Liver (tissue), 9 donors: ENCODE measurements around the gene ANKS3. TPM values are rescaled to one million over a fixed set of nuclear protein-coding genes. Genes with fewer than 3 reads are reported as not detected.

Source experiments
- DNase-seq: peaks from one replicate; pipeline ENCODE4 v3.0.0-alpha.2; 2017; ENCODE audit warnings: low spot score
- H3K27ac ChIP-seq, 2 donors: one replicate each; pipeline ENCODE4 v1.7.0; 2013; ENCODE audit warnings: inconsistent platforms in 2 of 2, low read length in 2 of 2, control low read depth in 1 of 2, low read depth in 1 of 2, mild to moderate bottlenecking in 1 of 2
- H3K27me3 ChIP-seq, 4 donors: one replicate each; pipeline versions ENCODE4 v1.6.1 to v1.7.0; 2013; ENCODE audit warnings: low read length in 3 of 4, inconsistent platforms in 1 of 4, mild to moderate bottlenecking in 1 of 4, moderate library complexity in 1 of 4; ENCODE audit not compliant: control insufficient read depth in 4 of 4, insufficient read depth in 4 of 4
- H3K36me3 ChIP-seq, 4 donors: one replicate each; pipeline versions ENCODE4 v1.6.1 to v1.7.0; 2013; ENCODE audit warnings: low read length in 3 of 4, mild to moderate bottlenecking in 3 of 4, low read depth in 1 of 4, moderate library complexity in 1 of 4; ENCODE audit not compliant: control insufficient read depth in 4 of 4, insufficient read depth in 3 of 4
- H3K4me1 ChIP-seq, 4 donors: one replicate each; pipeline versions ENCODE4 v1.6.1 to v1.7.0; 2013; ENCODE audit warnings: low read length in 3 of 4, mild to moderate bottlenecking in 3 of 4, moderate library complexity in 1 of 4; ENCODE audit not compliant: control insufficient read depth in 4 of 4, insufficient read depth in 4 of 4
- H3K4me3 ChIP-seq, 3 donors: one replicate each; pipeline versions ENCODE4 v1.6.1 to v1.7.0; 2013; ENCODE audit warnings: low read length in 3 of 3, control low read depth in 1 of 3, low read depth in 1 of 3, mild to moderate bottlenecking in 1 of 3
- H3K9ac ChIP-seq, 2 donors: one replicate each; pipeline ENCODE4 v1.7.0; 2013; ENCODE audit warnings: low read length in 2 of 2, mild to moderate bottlenecking in 2 of 2, moderate library complexity in 2 of 2, control low read depth in 1 of 2, low read depth in 1 of 2
- H3K9me3 ChIP-seq, 4 donors: one replicate each; pipeline versions ENCODE4 v1.6.1 to v1.7.0; 2013; ENCODE audit warnings: low read length in 3 of 4; ENCODE audit not compliant: control insufficient read depth in 4 of 4
- EGR1 ChIP-seq, 2 donors: IDR thresholded peaks; 2 replicates each; pipeline ENCODE4 v1.6.1; 2016 to 2018; ENCODE audit warnings: antibody characterized with exemption in 2 of 2, low read depth in 2 of 2
- FOXA1 ChIP-seq: IDR thresholded peaks from 2 replicates; pipeline ENCODE4 v1.6.1; 2016; ENCODE audit warnings: antibody characterized with exemption
- FOXA2 ChIP-seq: IDR thresholded peaks from 2 replicates; pipeline ENCODE4 v1.6.1; 2016; ENCODE audit warnings: antibody characterized with exemption
- GABPA ChIP-seq, 2 donors: IDR thresholded peaks in 1 of 2; conservative IDR thresholded peaks in 1 of 2; 2 replicates each; pipeline ENCODE4 v1.6.1; 2016; ENCODE audit warnings: antibody characterized with exemption in 2 of 2, mild to moderate bottlenecking in 1 of 2, moderate library complexity in 1 of 2
- HNF4A ChIP-seq, 2 donors: conservative IDR thresholded peaks; 2 replicates each; pipeline ENCODE4 v1.6.1; 2016; ENCODE audit warnings: antibody characterized with exemption in 2 of 2, mild to moderate bottlenecking in 2 of 2
- HNF4G ChIP-seq: IDR thresholded peaks from 2 replicates; pipeline ENCODE4 v1.6.1; 2016; ENCODE audit warnings: antibody characterized with exemption
- JUND ChIP-seq, 2 donors: IDR thresholded peaks; 2 replicates each; pipeline ENCODE4 v1.6.1; 2016; ENCODE audit warnings: antibody characterized with exemption in 2 of 2
- NR2F2 ChIP-seq: IDR thresholded peaks from 2 replicates; pipeline ENCODE4 v1.6.1; 2016; ENCODE audit warnings: antibody characterized with exemption
- RAD21 ChIP-seq, 2 donors: IDR thresholded peaks; 2 replicates each; pipeline ENCODE4 v1.6.1; 2016; ENCODE audit warnings: antibody characterized with exemption in 2 of 2, mild to moderate bottlenecking in 2 of 2
- SP1 ChIP-seq: IDR thresholded peaks from 2 replicates; pipeline ENCODE4 v1.6.1; 2018; ENCODE audit warnings: antibody characterized with exemption, mild to moderate bottlenecking
- TAF1 ChIP-seq: conservative IDR thresholded peaks from 2 replicates; pipeline ENCODE4 v1.6.1; 2016; ENCODE audit warnings: antibody characterized with exemption, mild to moderate bottlenecking
- whole genome bisulfite sequencing: extraction: QIAGEN DNeasy Blood & Tissue Kit; methylation state at CpG from one replicate; pipeline ENCODE4 v1.1.7; 2013; 5-methylcytosine and 5-hydroxymethylcytosine counted together
- polyA plus RNA-seq, 2 donors: library from polyadenylated mRNA; stranded (reverse) in 1 of 2; unstranded in 1 of 2; fragments of 200-250 nt in 1 of 2; fragments of >200 nt in 1 of 2; fragmentation: Nextera tagmentation in 1 of 2; extraction: Ambion mirVana in 1 of 2; gene quantifications; one replicate each; pipeline versions ENCODE4 v1.2.1 to v1.2.3, GENCODE V29; 2013 to 2015
- total RNA-seq, 2 donors: library from RNA; depleted of rRNA; stranded (reverse); fragments of >200 nt; gene quantifications; one replicate each; pipeline ENCODE4 v1.2.3, GENCODE V29; 2014
- TF ChIP-seq, protein P1 (sequence below): IDR thresholded peaks from 2 replicates; pipeline ENCODE4 v1.6.1; 2016; ENCODE audit warnings: antibody characterized with exemption, mild to moderate bottlenecking
- TF ChIP-seq, protein P2 (sequence below): IDR thresholded peaks from 2 replicates; pipeline ENCODE4 v1.6.1; 2016; ENCODE audit warnings: antibody characterized with exemption
- donor health status: healthy.
- donor health status: healthy.
- donor health status: healthy.
- donor health status: healthy.
- donor health status: healthy.

The ANKS3 gene
- total and polyA plus RNA-seq, 4 donors: 4.0 to 14.0 (median 4.7) TPM

DNA sequence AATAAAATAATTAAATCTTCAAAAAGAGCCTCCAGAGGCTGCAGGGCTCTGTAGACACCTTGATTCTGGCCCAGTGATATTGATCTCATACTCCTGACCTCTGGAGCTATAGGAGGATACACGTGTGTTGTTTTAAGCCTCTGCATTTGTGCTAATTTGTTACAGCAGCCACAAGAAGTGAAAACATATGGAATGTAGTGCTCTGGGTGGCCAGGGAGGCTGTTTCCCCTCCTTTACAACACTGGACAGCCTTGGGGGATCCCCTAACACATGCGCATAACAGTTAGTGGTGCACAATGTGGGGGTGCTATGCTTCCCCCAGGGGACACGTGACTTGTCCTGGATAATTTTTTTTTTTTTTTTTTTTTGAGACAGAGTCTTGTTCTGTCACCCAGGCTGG, 37.6 kb upstream of the ANKS3 start:
- TF ChIP-seq, protein P1, sequence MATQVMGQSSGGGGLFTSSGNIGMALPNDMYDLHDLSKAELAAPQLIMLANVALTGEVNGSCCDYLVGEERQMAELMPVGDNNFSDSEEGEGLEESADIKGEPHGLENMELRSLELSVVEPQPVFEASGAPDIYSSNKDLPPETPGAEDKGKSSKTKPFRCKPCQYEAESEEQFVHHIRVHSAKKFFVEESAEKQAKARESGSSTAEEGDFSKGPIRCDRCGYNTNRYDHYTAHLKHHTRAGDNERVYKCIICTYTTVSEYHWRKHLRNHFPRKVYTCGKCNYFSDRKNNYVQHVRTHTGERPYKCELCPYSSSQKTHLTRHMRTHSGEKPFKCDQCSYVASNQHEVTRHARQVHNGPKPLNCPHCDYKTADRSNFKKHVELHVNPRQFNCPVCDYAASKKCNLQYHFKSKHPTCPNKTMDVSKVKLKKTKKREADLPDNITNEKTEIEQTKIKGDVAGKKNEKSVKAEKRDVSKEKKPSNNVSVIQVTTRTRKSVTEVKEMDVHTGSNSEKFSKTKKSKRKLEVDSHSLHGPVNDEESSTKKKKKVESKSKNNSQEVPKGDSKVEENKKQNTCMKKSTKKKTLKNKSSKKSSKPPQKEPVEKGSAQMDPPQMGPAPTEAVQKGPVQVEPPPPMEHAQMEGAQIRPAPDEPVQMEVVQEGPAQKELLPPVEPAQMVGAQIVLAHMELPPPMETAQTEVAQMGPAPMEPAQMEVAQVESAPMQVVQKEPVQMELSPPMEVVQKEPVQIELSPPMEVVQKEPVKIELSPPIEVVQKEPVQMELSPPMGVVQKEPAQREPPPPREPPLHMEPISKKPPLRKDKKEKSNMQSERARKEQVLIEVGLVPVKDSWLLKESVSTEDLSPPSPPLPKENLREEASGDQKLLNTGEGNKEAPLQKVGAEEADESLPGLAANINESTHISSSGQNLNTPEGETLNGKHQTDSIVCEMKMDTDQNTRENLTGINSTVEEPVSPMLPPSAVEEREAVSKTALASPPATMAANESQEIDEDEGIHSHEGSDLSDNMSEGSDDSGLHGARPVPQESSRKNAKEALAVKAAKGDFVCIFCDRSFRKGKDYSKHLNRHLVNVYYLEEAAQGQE: no peak
- TF ChIP-seq SP1: no peak
- TF ChIP-seq, protein P2, sequence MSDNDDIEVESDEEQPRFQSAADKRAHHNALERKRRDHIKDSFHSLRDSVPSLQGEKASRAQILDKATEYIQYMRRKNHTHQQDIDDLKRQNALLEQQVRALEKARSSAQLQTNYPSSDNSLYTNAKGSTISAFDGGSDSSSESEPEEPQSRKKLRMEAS: no peak
- no peak for TF ChIP-seq RAD21 (IDR thresholded peaks at IDR 0.05)
- TF ChIP-seq NR2F2: no peak
- no peak for TF ChIP-seq JUND (IDR thresholded peaks at IDR 0.05)
- no peak for TF ChIP-seq HNF4G
- no peak for TF ChIP-seq HNF4A (conservative IDR thresholded peaks at IDR 0.05)
- TF ChIP-seq GABPA (IDR thresholded peaks at IDR 0.05 in 1 of 2, conservative IDR thresholded peaks at IDR 0.05 in 1 of 2): no peak
- no peak for TF ChIP-seq FOXA2
- TF ChIP-seq FOXA1: no peak
- Histone ChIP-seq H3K4me3 (no peak overlapping the region), H3K9ac (no peak overlapping the region), H3K4me1 (peaks cover 3 to 16% (median 14%) of the 10 kb centered on the region in 4 donors), H3K27ac (no peak overlapping the region), H3K9me3 (no peaks in the 10 kb centered on the region), H3K36me3 (no peaks in the 10 kb centered on the region), H3K27me3 (no peaks in the 10 kb centered on the region)
- WGBS: 77% methylated on average over 3 of the region's 3 CpGs
- DNase-seq: no peak

DNA sequence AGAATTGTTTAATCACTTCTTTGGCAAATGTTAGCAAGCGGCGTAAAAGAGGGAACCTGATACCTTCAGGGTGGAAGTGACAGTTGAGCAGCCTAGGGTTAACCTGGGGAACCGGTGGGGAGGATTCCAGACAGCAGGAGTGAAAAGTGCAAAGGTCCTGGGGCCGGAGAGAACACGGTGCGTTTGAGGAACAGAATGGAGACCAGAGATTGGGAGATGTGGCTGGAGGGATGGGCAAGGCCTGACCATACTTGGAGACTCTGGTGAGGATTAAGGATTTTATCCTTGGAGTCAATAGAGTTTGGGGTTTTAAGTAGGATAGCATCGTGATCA, 35.2 kb upstream of the ANKS3 start:
- H3K9me3 ChIP-seq: no peaks in the 10 kb centered on the region
- no peak for TF ChIP-seq GABPA (IDR thresholded peaks at IDR 0.05 in 1 of 2, conservative IDR thresholded peaks at IDR 0.05 in 1 of 2)
- peak in 1 of 2 donors; percentile 6 for TF ChIP-seq HNF4A (conservative IDR thresholded peaks at IDR 0.05)
- no peak for TF ChIP-seq HNF4G
- TF ChIP-seq NR2F2: no peak
- TF ChIP-seq FOXA1: no peak
- no peak for TF ChIP-seq TAF1
- no peak for TF ChIP-seq EGR1 (IDR thresholded peaks at IDR 0.05; ENCODE audit: low read depth in 2 of 2)
- TF ChIP-seq, protein P1: no peak
- H3K9ac ChIP-seq: no peak overlapping the region
- peaks cover 0 to 3% (median 0%) of the 10 kb centered on the region in 4 donors for H3K36me3 ChIP-seq
- no peaks in the 10 kb centered on the region for H3K27me3 ChIP-seq
- DNase-seq: no peak
- WGBS: 43% methylated on average over 7 of the region's 7 CpGs
- H3K4me3 ChIP-seq: peak overlapping the region; percentile 2 to 88 (median 61)
- H3K4me1 ChIP-seq: peaks cover 3 to 30% (median 28%) of the 10 kb centered on the region in 4 donors
- no peak overlapping the region for H3K27ac ChIP-seq
